Endothelial cell (in vitro differentiated cells): ENCODE results near the gene TBC1D16. TPM values are rescaled to one million over a fixed set of nuclear protein-coding genes. Genes with fewer than 3 reads are reported as not detected.

Experiments used
- DNase-seq: peaks from one replicate; pipeline ENCODE4 v3.0.0; 2021; ENCODE audit warnings: low spot score
- H3K27ac Mint-ChIP-seq: one replicate; pipeline ENCODE4 v1.8.0; 2021; ENCODE audit warnings: mixed read lengths, inconsistent platforms; ENCODE audit not compliant: unreplicated experiment
- H3K27me3 Mint-ChIP-seq: one replicate; pipeline ENCODE4 v1.8.0; 2021; ENCODE audit warnings: mild to moderate bottlenecking, moderate library complexity, mixed read lengths, inconsistent platforms; ENCODE audit not compliant: unreplicated experiment
- H3K36me3 Mint-ChIP-seq: one replicate; pipeline ENCODE4 v1.8.0; 2021; ENCODE audit warnings: mild to moderate bottlenecking, low read depth, mixed read lengths, inconsistent platforms; ENCODE audit not compliant: unreplicated experiment
- H3K4me1 Mint-ChIP-seq: one replicate; pipeline ENCODE4 v1.8.0; 2021; ENCODE audit warnings: mild to moderate bottlenecking, mixed read lengths, inconsistent platforms; ENCODE audit not compliant: unreplicated experiment
- H3K4me3 Mint-ChIP-seq: one replicate; pipeline ENCODE4 v1.8.0; 2021; ENCODE audit warnings: mild to moderate bottlenecking, mixed read lengths, inconsistent platforms; ENCODE audit not compliant: unreplicated experiment
- H3K9me3 Mint-ChIP-seq: one replicate; pipeline ENCODE4 v1.8.0; 2021; ENCODE audit warnings: mixed read lengths, inconsistent platforms; ENCODE audit not compliant: unreplicated experiment
- total RNA-seq: library from RNA; stranded (reverse); fragmentation: NEBNext Ultra II Directional; extraction: Animal tissue kit (Norgen Biotek cat#: 25700); gene quantifications from one replicate; pipeline ENCODE4 v1.2.1, GENCODE V29; 2021; ENCODE audit not compliant: unreplicated experiment
- TF ChIP-seq, protein P1 (sequence below): fragments of 200-600 bp; sonication (generic); IDR thresholded peaks from one replicate; pipeline ENCODE4 v1.5.0; 2021; ENCODE audit warnings: antibody characterized with exemption; ENCODE audit not compliant: unreplicated experiment

The TBC1D16 gene
- total RNA-seq, 1 donor from 2014 or later = 126 TPM

DNA sequence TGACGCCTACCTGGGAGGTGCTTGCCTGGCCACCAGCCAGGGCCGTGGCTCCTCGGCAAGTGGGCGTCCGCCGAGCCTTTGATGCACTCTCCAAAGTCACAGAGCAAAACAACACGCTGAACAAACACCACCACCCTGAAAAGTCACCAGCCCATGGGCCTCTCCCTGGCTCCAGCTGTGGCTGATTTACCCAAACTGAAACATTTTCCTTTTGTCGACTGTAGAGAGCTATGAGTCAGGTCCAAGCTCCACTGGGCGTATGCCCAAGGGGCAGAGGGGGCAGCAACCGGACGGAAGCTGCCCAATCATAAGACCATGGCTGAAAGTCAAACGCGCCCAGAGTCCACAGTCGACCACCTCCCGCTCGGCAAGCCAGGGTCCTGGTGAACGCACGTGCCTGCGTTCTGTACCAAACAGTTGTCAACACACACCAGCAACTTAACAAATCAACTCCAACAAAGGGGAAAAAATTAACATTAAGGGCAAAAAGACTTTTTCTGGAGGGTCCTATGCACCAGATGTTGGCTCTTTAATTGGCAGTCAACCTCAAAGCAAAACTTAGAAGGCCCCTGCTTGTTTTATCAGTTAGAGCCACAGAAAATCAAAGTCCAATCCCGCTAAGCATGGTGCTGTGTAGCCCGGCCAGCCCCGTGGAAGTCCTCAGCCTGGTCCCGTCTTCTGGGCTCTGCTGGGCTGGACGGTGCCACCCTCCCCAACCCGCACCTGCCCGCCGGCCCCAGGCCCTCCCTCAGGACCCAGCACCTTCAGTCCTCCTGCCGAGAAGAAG, 47.3 kb downstream of the TBC1D16 start:
- H3K4me3 Mint-ChIP-seq = peak overlapping the region; percentile 37
- peaks cover 16% of the 10 kb centered on the region for H3K36me3 Mint-ChIP-seq

DNA sequence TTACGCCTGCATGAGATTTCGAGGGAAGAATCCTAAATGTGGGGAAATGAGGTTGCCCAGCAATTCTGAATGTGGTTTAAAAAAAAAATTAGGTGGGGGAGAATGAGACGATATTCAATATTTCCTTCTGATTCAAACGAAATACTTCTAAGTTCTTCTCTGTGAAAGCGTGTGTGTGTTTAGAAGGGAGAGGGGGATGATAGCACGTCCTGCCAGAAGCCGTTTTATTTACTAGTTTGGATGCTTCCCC, 47.8 kb downstream of the TBC1D16 start:
- Mint-ChIP-seq H3K4me1 (peaks cover 62% of the 10 kb centered on the region), H3K27me3 (peaks cover 6% of the 10 kb centered on the region), H3K36me3 (peaks cover 16% of the 10 kb centered on the region), H3K4me3 (no peak overlapping the region), H3K9me3 (no peaks in the 10 kb centered on the region), H3K27ac (no peak overlapping the region)
- TF ChIP-seq, protein P1, sequence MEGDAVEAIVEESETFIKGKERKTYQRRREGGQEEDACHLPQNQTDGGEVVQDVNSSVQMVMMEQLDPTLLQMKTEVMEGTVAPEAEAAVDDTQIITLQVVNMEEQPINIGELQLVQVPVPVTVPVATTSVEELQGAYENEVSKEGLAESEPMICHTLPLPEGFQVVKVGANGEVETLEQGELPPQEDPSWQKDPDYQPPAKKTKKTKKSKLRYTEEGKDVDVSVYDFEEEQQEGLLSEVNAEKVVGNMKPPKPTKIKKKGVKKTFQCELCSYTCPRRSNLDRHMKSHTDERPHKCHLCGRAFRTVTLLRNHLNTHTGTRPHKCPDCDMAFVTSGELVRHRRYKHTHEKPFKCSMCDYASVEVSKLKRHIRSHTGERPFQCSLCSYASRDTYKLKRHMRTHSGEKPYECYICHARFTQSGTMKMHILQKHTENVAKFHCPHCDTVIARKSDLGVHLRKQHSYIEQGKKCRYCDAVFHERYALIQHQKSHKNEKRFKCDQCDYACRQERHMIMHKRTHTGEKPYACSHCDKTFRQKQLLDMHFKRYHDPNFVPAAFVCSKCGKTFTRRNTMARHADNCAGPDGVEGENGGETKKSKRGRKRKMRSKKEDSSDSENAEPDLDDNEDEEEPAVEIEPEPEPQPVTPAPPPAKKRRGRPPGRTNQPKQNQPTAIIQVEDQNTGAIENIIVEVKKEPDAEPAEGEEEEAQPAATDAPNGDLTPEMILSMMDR = no peak
- DNase-seq = no peak

More for the DNA sequence above, 47.3 kb downstream of the TBC1D16 start:
- no peak for DNase-seq
- TF ChIP-seq, protein P1 = no peak
- Mint-ChIP-seq H3K4me1 (peaks cover 62% of the 10 kb centered on the region), H3K9me3 (no peaks in the 10 kb centered on the region), H3K27ac (no peak overlapping the region), H3K27me3 (peaks cover 6% of the 10 kb centered on the region)

DNA sequence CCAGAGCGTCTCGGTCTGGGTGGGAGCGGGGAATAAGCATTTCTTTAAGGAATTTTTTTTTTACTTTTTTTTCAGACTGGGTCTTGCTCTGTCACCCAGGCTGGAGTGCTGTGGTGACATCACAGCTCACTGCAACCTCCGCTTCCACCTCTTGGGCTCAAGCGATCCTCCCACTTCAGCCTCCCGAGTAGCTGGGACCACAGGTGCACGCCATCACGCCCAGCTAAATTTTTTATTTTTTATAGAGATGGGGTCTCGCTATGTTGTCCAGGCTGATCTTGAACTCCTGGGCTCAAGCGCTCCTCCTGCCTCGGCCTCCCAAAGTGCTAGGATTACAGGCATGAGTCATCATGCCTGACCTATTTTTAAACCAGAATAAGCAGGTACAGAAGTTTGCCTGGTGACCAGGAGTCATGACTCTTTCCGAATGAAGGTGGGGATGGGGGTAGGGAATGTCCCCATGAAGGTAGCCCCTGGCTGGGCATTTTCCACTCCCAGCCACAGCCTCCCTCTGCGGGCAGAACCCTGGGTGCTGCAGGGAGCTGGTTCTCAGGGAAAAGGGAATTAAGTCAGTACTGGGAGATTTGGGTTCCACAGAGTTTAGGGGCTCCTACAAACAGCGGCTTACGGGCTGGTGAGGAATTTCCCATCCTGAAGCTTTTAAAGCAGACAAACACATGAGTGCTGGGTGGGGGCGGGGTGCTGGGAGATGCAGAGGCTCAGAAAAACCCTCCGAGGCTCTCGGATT, 48.3 kb downstream of the TBC1D16 start:
- no peak overlapping the region for H3K4me3 Mint-ChIP-seq
- no peak overlapping the region for H3K27ac Mint-ChIP-seq
- TF ChIP-seq, protein P1 = no peak
- DNase-seq = no peak
- H3K4me1 Mint-ChIP-seq = peaks cover 59% of the 10 kb centered on the region
- H3K9me3 Mint-ChIP-seq = no peaks in the 10 kb centered on the region
- peaks cover 12% of the 10 kb centered on the region for H3K36me3 Mint-ChIP-seq
- peaks cover 4% of the 10 kb centered on the region for H3K27me3 Mint-ChIP-seq

DNA sequence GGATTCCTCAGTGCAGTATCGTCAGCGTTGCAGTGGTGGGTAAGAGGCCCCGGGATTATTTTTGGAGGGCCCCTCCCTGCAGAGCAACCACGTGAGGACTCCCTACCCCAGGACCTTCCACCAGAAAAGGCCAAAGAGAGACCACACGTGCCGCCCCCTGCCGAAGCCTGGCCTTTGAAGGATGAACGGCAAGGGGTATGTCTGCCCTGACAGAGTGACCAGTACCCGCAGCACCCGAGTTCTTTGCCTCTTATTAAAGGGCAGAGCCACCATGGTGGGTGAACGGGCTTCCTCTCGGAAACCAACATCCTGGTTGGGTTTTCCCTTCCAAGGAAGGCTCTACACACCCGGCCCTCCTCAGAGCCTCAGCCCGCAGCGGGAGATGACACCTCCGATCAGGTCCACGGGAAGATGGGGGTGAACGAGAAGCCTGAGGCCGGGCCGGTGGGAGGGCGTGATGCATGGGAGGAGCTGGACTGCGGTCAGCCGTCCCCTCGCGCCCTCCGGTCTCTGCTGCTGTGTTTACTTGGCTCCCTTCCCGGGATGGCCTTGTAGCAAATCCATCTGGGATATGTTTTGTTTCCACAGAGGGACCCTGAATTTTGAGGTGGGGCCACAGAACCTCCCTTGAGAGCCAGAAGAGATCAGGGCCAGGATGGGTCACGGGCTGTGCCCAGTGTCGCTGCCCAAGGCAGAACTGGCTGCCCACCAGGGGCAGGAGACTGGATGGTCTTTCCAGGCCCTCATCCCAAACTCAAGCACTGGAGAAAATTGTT, 49.1 kb downstream of the TBC1D16 start:
- H3K9me3 Mint-ChIP-seq = no peaks in the 10 kb centered on the region
- peaks cover 4% of the 10 kb centered on the region for H3K27me3 Mint-ChIP-seq
- H3K4me3 Mint-ChIP-seq = no peak overlapping the region
- TF ChIP-seq, protein P1 = no peak
- no peak overlapping the region for H3K27ac Mint-ChIP-seq
- peaks cover 59% of the 10 kb centered on the region for H3K4me1 Mint-ChIP-seq
- H3K36me3 Mint-ChIP-seq = peaks cover 11% of the 10 kb centered on the region
- no peak for DNase-seq
